BE2C (cell line): ENCODE measurements around the gene C11orf91.
"Not testable (repeated sequence)": the region's sequence is repeated elsewhere in the genome, so short reads cannot be mapped to it uniquely, and the experiment has no call there.

Experiments used
- DNase-seq: peaks from one replicate; pipeline ENCODE4 v3.0.0-alpha.2; 2020
- H3K27me3 ChIP-seq: fragments of 250-450 bp; sonication (Bioruptor Pico); 2 replicates; pipeline ENCODE4 v1.5.1; 2020; ENCODE audit warnings: mild to moderate bottlenecking
- H3K36me3 ChIP-seq: fragments of 250-450 bp; sonication (Bioruptor Pico); 2 replicates; pipeline ENCODE4 v1.5.1; 2020; ENCODE audit warnings: mild to moderate bottlenecking
- H3K4me1 ChIP-seq: fragments of 250-450 bp; sonication (Bioruptor Pico); 2 replicates; pipeline ENCODE4 v1.5.1; 2020
- H3K4me3 ChIP-seq: 2 replicates; pipeline ENCODE4 v1.5.1; 2011; ENCODE audit warnings: low read depth, low read length
- H3K9me3 ChIP-seq: fragments of 250-450 bp; sonication (Bioruptor Pico); 2 replicates; pipeline ENCODE4 v1.5.1; 2020
- TF ChIP-seq, protein P1 (sequence below): IDR thresholded peaks from 2 replicates; pipeline ENCODE4 v1.5.1; 2012; ENCODE audit warnings: mild to moderate bottlenecking, low read depth, low read length

C11orf91 gene

DNA sequence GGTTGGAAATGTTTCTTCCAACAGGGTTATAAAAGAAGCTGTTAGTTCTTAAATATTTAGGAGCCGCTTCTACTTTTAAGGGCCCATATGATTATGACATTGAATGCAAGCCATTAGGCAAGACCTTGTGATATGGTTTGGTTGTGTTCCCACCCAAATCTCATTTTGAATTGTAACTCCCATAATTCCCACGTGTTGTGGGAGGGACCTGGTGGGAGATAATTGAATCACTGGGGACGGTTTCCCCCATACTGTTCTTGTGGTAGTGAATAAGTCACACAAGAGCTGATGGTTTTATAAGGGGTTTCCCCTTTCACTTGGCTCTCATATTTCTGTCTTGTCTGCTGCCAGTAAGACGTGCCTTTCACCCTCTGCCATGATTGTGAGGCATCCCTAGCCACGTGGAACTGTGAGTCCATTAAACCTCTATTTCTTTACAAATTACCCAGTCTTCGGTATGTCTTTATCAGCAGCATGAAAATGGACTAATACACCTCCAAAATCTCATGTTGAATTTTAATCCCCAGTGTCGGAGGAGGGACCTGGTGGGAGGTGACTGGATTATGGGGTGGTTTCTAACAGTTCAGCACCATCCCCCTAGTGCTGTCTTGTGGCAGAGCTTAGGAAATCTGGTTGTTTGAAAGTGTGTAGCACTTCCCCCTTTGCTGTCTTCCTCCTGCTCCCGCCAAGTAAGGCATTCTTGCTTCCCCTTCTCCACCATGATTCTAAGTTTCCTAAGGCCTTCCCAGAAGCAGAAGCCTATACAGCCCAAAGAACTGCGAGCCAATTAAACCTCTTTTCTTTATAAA is 31.3 kb upstream of the C11orf91 start:
- no peaks in the 10 kb centered on the region for H3K27me3 ChIP-seq
- TF ChIP-seq, protein P1, sequence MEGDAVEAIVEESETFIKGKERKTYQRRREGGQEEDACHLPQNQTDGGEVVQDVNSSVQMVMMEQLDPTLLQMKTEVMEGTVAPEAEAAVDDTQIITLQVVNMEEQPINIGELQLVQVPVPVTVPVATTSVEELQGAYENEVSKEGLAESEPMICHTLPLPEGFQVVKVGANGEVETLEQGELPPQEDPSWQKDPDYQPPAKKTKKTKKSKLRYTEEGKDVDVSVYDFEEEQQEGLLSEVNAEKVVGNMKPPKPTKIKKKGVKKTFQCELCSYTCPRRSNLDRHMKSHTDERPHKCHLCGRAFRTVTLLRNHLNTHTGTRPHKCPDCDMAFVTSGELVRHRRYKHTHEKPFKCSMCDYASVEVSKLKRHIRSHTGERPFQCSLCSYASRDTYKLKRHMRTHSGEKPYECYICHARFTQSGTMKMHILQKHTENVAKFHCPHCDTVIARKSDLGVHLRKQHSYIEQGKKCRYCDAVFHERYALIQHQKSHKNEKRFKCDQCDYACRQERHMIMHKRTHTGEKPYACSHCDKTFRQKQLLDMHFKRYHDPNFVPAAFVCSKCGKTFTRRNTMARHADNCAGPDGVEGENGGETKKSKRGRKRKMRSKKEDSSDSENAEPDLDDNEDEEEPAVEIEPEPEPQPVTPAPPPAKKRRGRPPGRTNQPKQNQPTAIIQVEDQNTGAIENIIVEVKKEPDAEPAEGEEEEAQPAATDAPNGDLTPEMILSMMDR = no peak
- H3K4me1 ChIP-seq = no peaks in the 10 kb centered on the region; the same call in 1 of the 2 replicates
- no peaks in the 10 kb centered on the region for H3K9me3 ChIP-seq
- no peaks in the 10 kb centered on the region for H3K36me3 ChIP-seq
- H3K4me3 ChIP-seq = no peak overlapping the region
- no peak for DNase-seq

DNA sequence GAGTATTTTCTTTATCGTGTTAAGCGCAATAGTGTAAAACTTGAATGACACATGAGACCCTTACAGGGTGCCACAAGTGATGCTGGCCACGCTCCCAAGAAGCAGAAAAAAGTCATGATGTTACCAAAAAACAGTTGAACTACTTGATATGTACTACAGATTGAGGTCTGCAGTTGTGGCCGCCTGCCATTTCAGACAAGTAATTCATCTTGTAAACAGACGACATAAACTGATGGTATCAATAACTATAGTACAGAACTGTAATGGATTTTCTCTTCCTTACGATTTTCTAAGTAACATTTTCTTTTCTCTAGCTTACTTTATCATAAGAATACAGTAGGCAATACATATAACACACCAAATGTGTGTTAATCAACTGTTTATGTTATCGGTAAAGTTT is 30.1 kb upstream of the C11orf91 start:
- H3K4me1 ChIP-seq = no peaks in the 10 kb centered on the region; the same call in 1 of the 2 replicates
- H3K4me3 ChIP-seq = no peak overlapping the region
- TF ChIP-seq, protein P1 = no peak
- no peaks in the 10 kb centered on the region for H3K36me3 ChIP-seq
- no peaks in the 10 kb centered on the region for H3K27me3 ChIP-seq
- no peaks in the 10 kb centered on the region for H3K9me3 ChIP-seq
- no peak for DNase-seq

DNA sequence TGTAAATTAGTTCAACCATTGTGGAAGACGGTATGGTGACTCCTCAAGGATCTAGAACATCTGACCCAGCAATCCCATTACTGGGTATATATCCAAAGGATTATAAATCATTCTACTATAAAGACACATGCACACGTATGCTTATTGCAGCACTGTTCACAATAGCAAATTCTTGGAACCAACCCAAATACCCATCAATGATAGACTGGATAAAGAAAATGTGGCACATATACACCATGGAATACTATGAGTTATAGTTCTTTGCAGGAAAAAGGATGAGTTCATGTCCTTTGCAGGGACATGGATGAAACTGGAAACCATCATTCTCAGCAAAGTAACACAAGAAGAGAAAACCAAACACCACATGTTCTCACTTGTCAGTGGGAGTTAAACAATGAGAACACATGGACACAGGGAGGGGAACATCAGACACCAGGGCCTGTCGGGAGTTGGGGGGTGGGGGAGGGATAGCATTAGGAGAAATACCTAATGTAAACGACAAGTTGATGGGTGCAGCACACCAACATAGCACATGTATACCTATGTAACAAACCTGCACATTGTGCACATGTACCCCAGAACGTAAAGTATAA is 28.5 kb upstream of the C11orf91 start:
- H3K27me3 ChIP-seq = not testable (repeated sequence)

DNA sequence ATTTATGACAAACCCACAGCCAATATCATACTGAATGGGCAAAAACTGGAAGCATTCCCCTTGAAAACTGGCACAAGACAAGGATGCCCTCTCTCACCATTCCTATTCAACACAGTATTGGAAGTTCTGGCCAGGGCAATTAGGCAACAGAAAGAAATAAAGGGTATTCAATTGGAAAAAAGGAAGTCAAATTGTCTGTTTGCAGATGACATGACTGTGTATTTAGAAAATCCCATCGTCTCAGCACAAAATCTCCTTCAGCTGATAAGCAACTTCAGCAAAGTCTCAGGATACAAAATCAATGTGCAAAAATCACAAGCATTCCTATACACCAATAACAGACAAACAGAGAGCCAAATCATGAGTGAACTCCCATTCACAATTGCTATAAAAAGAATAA is 26.9 kb upstream of the C11orf91 start:
- H3K4me1 ChIP-seq, H3K36me3 ChIP-seq, H3K9me3 ChIP-seq, H3K4me3 ChIP-seq, H3K27me3 ChIP-seq, DNase-seq: not testable (repeated sequence)

More for the DNA sequence above, 28.5 kb upstream of the C11orf91 start:
- H3K4me3 ChIP-seq, H3K4me1 ChIP-seq, H3K36me3 ChIP-seq, DNase-seq, H3K9me3 ChIP-seq: not testable (repeated sequence)

DNA sequence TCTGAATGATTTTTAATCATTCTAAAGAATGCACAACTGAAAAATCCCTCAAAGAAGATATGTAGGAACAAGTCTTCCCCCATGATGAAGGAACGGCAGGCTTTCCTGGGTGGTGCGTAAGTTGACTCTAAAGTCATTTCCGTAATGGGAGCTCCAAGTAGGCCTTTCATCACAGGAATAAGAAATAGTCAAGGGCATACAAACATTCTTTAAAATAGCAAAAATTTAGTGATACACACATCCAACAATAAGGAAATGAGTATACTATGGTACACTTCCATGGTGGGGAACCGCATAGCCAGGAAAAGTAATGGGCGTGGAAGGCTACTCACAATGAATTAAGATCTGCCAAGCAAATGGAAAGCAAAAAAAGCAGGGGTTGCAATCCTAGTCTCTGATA is 24.9 kb upstream of the C11orf91 start:
- TF ChIP-seq, protein P1 = no peak
- H3K4me1 ChIP-seq = no peaks in the 10 kb centered on the region; the same call in 1 of the 2 replicates
- H3K4me3 ChIP-seq = no peak overlapping the region
- no peaks in the 10 kb centered on the region for H3K36me3 ChIP-seq
- H3K9me3 ChIP-seq = no peaks in the 10 kb centered on the region
- H3K27me3 ChIP-seq = no peaks in the 10 kb centered on the region
- DNase-seq = no peak

DNA sequence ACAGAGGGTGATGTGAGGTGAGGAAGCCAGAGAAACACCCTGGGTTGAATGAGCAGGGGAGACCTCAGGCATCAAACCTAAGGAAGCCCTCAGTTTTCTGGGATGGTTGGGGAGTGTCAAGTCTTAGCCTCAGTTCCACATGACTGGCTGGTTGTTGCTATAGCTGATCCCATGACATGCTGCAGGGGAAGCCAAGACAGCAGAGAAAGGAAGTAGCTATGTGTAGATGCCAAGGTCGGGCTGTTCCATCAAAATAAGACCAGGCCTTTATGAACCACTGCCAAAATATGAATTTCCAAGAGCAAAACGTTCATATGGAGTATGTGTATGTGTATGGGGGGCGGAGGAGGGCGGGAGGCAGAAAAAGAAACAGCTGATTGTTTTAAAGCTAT is 24.0 kb upstream of the C11orf91 start:
- TF ChIP-seq, protein P1 = no peak
- no peak for DNase-seq
- H3K27me3 ChIP-seq = no peaks in the 10 kb centered on the region
- H3K9me3 ChIP-seq = no peaks in the 10 kb centered on the region
- no peaks in the 10 kb centered on the region for H3K36me3 ChIP-seq
- no peak overlapping the region for H3K4me3 ChIP-seq
- H3K4me1 ChIP-seq = no peaks in the 10 kb centered on the region

DNA sequence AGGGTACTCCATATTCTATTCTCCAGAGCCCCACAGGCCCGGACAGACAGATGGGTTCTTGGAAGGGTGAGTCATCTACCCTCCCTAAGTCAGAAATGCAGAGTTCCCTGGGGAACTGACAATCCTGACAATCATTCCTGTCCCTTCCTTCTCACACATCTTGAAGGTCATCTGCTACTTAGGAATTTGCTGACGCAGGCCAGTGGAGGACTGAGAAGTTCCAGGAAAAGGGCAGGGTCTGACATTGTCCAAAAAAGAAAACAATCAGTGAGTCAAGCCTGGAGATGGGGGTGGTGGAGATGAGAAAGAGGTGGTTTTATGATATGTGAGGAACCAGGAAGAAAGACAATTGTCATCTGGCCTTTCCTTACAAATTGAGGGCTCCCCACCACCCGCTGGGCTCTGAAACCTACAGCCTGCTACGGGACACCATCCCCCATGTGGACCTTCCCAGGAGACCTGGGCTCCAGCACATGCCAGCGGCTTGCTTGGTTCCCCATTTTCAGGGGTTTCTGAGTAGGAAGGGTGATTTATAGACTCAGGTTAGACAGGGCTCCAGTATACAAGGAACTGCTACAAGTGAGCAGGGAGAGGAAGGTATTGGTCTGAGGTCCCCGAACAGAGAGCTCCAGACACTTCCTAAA is 22.7 kb upstream of the C11orf91 start:
- no peak overlapping the region for H3K4me3 ChIP-seq
- no peaks in the 10 kb centered on the region for H3K27me3 ChIP-seq
- no peak for DNase-seq
- TF ChIP-seq, protein P1 = no peak
- H3K36me3 ChIP-seq = no peaks in the 10 kb centered on the region
- H3K9me3 ChIP-seq = no peaks in the 10 kb centered on the region
- no peaks in the 10 kb centered on the region for H3K4me1 ChIP-seq
